ENCODE results near the gene EHMT1. TPM values are rescaled to one million over a fixed set of nuclear protein-coding genes. Genes with fewer than 3 reads are reported as not detected.

Gene EHMT1
- total RNA-seq, 4 donors from 2014 or later, result 77.1 to 149 (median 86.6) TPM

DNA sequence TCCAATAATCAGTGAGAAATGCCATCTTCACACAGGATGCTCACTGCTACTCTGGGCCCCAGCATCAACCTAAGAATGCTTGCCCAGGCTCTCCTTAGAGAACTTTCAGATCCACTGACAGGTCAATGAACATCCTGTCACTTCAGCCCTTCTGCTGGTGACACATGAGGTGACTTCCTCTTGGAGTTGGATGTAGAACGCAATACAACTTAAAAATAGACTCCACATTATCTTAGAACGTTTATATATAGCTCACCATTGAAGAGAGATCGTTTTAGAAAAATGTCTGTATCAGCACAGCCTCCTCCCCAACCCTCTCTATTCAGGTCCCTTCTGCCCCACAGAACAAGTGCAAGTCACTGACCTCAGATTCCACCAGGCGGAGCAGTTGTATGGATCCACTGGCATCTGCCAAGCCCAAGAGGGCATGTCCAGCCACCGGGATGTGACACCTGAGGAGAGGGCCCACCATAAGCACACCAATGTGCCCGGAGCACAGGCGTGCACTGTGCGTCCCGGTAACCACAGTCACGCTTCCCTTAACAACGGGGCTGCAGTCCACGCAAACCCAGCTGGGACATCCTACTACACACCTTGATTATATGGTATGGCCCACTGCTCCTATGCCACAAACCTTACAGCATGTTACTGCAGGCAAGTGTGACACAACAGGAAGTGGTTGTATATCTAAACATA is 42.9 kb upstream of the EHMT1 start:
- no peak for DNase-seq (ENCODE audit: low spot score in 2 of 2)

DNA sequence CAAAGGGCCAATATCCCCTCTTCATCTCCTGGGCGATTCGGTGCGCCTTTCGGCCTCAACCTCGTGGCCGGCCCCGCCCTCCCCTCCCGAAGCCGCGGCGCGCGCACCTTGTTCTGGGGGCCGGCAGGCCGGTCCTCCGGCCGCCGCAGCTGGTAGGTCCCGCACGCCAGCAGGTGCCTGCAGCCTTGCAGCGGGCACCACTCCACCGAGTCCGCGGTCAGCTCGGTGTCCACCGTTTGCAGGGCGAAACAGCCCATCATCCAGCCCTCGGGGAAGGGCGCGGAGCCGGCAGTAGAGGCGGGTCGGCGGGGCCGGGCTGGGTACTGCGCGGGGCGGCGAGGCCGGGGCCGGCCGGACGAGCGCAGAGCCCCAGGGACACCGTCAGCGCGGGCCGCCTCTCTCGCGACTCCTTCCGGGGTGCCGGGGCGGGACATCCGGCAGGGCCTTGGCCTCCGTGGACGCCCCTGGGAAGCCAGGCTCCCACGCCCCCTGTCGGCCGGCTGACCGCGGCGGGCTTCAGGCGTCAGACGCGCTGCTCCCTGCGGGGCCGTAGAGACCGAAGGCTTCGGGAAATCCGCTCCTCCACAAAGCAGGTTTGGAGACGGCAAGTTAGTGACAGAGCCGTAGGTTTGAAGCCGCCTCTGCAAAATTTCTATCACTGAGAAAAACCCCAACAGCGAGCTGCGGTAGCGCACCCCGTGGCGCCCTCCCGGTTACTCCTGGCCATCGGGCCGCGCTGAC is 40.1 kb upstream of the EHMT1 start, which contains the start of gene DPH7:
Gene DPH7 (minus strand): TSS at position 408 of the 741 bp plus-strand sequence. CDS start 148 bp downstream, at position 260.
- TF ChIP-seq POLR2AphosphoS5 (IDR thresholded peaks at IDR 0.05) (peak in 1 of 3 donors; percentile 81), EP300 (IDR thresholded peaks at IDR 0.05) (no peak), POLR2A (IDR thresholded peaks at IDR 0.05) (peak in 1 of 2 donors; percentile 17)
- TF ChIP-seq, protein P1, sequence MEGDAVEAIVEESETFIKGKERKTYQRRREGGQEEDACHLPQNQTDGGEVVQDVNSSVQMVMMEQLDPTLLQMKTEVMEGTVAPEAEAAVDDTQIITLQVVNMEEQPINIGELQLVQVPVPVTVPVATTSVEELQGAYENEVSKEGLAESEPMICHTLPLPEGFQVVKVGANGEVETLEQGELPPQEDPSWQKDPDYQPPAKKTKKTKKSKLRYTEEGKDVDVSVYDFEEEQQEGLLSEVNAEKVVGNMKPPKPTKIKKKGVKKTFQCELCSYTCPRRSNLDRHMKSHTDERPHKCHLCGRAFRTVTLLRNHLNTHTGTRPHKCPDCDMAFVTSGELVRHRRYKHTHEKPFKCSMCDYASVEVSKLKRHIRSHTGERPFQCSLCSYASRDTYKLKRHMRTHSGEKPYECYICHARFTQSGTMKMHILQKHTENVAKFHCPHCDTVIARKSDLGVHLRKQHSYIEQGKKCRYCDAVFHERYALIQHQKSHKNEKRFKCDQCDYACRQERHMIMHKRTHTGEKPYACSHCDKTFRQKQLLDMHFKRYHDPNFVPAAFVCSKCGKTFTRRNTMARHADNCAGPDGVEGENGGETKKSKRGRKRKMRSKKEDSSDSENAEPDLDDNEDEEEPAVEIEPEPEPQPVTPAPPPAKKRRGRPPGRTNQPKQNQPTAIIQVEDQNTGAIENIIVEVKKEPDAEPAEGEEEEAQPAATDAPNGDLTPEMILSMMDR (IDR thresholded peaks at IDR 0.05), result peak; percentile 78 to 99
- peak within 1 kb of the TSS; percentile 16 for H3K27ac ChIP-seq
- H3K4me1 ChIP-seq, result peaks cover 34% of the 10 kb centered on the region
- 0% methylated on average over 32 of the region's 82 CpGs for WGBS
- peaks cover 41% of the 10 kb centered on the region for H3K36me3 ChIP-seq
- peak; percentile 96 for DNase-seq (ENCODE audit: low spot score in 2 of 2)
- H3K27me3 ChIP-seq, result no peaks in the 10 kb centered on the region
- H3K9me3 ChIP-seq, result no peaks in the 10 kb centered on the region
- H3K4me3 ChIP-seq, result peak within 1 kb of the TSS; percentile 73

More for the DNA sequence above, 42.9 kb upstream of the EHMT1 start:
- WGBS, result 86% methylated on average over 11 of the region's 12 CpGs
- no peaks in the 10 kb centered on the region for H3K9me3 ChIP-seq
- H3K36me3 ChIP-seq, result peaks cover 35% of the 10 kb centered on the region
- TF ChIP-seq POLR2A (IDR thresholded peaks at IDR 0.05), result no peak
- no peak for TF ChIP-seq EP300 (IDR thresholded peaks at IDR 0.05)
- TF ChIP-seq, protein P1 (IDR thresholded peaks at IDR 0.05), result no peak
- TF ChIP-seq POLR2AphosphoS5 (IDR thresholded peaks at IDR 0.05), result no peak
- peaks cover 34% of the 10 kb centered on the region for H3K4me1 ChIP-seq
- no peak overlapping the region for H3K27ac ChIP-seq
- H3K27me3 ChIP-seq, result no peaks in the 10 kb centered on the region
- H3K4me3 ChIP-seq, result no peak overlapping the region

DNA sequence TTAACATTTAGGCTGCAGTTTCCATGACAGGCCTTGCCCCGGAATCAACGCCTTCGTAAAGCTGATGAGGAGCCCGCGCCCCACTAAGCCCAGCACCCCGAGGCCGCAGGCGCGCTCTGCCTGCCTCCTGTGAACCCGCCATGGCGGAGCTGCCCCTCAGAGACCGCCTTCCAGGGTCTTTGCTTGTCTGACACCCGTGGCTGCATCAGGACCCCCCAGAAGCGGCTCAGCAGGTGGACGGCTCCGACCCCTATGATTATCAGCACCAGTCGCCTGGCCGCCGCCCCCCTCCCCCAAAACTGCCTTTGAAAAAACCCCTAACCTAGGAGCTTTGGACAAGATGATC is 39.6 kb upstream of the EHMT1 start:
- Histone ChIP-seq H3K4me1 (peaks cover 34% of the 10 kb centered on the region), H3K4me3 (peak overlapping the region; percentile 73), H3K27ac (peak overlapping the region; percentile 16), H3K9me3 (no peaks in the 10 kb centered on the region), H3K27me3 (no peaks in the 10 kb centered on the region), H3K36me3 (peaks cover 41% of the 10 kb centered on the region)
- no peak for TF ChIP-seq EP300 (IDR thresholded peaks at IDR 0.05)
- TF ChIP-seq POLR2A (IDR thresholded peaks at IDR 0.05), result no peak
- TF ChIP-seq POLR2AphosphoS5 (IDR thresholded peaks at IDR 0.05), result no peak
- TF ChIP-seq, protein P1 (IDR thresholded peaks at IDR 0.05), result no peak
- no peak for DNase-seq (ENCODE audit: low spot score in 2 of 2)
- WGBS, result 43% methylated on average over 11 of the region's 19 CpGs

DNA sequence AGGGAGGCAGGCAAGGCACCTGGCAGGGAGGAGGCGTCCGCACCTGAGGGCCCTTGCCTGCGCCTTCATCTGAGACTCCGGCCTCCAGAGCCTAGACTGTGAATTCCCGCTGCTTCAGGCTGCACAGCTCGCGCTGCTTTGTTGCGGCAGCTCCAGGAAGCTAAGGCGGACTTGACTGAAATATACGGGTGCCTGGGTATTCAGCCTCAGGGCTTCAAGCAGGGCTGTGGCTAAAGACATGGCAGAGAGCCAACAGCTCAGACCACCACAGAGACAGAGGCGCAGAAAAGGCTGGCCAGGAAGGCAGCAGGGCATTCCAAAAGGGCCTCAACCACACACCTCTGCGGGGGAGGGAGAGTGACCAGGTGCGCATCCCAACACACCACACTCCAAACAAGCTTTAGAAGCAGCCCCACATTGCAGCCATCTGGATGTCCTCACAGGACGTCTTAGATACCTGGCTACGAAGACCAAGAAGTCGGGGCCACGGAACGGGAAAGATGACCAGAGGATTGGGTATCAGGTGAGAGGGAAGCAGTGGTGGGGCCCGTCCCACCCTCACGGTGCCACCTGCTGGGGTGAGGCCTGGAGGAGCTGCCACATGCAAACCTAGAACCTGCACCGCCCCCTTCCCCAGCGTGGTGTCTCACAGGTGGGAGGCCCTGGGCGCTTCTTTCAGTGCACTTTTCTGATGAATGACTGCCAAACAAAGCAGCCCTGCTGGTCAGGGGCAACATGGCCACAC is 38.4 kb upstream of the EHMT1 start:
- peaks cover 39% of the 10 kb centered on the region for H3K36me3 ChIP-seq
- WGBS, result 73% methylated on average over 5 of the region's 23 CpGs
- no peak overlapping the region for H3K4me3 ChIP-seq
- DNase-seq (ENCODE audit: low spot score in 2 of 2), result no peak
- H3K27me3 ChIP-seq, result no peaks in the 10 kb centered on the region
- H3K9me3 ChIP-seq, result no peaks in the 10 kb centered on the region
- TF ChIP-seq, protein P1 (IDR thresholded peaks at IDR 0.05), result no peak
- TF ChIP-seq POLR2AphosphoS5 (IDR thresholded peaks at IDR 0.05), result no peak
- no peak for TF ChIP-seq POLR2A (IDR thresholded peaks at IDR 0.05)
- TF ChIP-seq EP300 (IDR thresholded peaks at IDR 0.05), result no peak
- peaks cover 30% of the 10 kb centered on the region for H3K4me1 ChIP-seq
- no peak overlapping the region for H3K27ac ChIP-seq
